ENCODE results near the gene KNSTRN. TPM values are rescaled to one million over a fixed set of nuclear protein-coding genes. Genes with fewer than 3 reads are reported as not detected.
A peak's percentile ranks its signal among the peaks of the same experiment; 100 is the strongest.

KNSTRN gene
- total RNA-seq, 4 donors from 2014 or later, result 7.2 to 16.2 (median 9.9) TPM

DNA sequence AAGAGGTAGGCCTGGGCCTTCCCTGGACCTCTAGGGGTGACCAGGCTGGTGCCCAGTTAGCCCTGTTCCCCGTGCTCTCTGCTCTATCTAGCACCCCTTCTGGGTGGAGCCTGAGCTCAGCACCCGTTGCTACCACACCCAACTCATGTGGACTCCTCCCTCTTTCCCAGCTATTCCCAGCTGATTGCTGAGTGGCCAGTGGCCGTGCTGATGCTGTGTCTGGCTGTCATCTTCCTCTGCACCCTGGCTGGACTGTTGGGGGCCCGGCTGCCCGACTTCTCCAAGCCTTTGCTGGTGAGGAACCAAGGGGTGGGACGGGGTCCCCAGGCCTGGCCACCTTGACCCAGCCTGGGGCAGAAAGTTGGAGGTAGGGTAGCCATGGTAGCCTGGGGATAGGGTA is 18.3 kb upstream of the KNSTRN start:
- ATAC-seq, result no peak
- Histone ChIP-seq H3K27ac (no peak overlapping the region), H3K4me1 (peaks cover 0 to 23% (median 0%) of the 10 kb centered on the region in 3 donors), H3K9me3 (no peaks in the 10 kb centered on the region), H3K36me3 (no peaks in the 10 kb centered on the region), H3K27me3 (peaks cover 1% of the 10 kb centered on the region), H3K4me3 (no peak overlapping the region)
- TF ChIP-seq EP300 (IDR thresholded peaks at IDR 0.05) (no peak), POLR2A (IDR thresholded peaks at IDR 0.05) (no peak), CTCF (IDR thresholded peaks at IDR 0.05) (no peak), POLR2AphosphoS5 (IDR thresholded peaks at IDR 0.05) (no peak)
- 53% methylated on average over 3 of the region's 6 CpGs; no CpG with 5 or more reads in 1 of the 2 donors for WGBS, 2 donors (ENCODE audit: low coverage in 1 of 2)

DNA sequence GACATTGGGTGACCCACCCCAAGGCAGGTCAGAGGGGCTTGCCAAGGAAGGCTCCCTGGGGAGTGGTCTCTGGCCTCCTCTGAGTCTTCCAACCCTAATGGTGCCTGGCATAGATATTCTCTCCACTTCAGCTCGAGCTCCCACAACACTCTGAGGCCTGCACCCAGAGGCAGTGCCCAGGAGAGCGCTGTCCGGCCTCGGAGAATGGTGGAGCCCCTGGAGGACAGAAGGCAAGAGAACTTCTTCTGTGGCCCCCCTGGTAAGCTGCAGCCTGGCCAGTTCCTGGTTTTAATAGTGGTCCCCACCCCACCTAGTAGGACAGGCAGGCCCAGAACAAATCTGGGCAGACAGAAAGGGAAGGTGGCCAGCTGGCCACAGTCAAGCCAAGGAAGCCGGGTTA is 17.5 kb upstream of the KNSTRN start:
- Histone ChIP-seq H3K9me3 (no peaks in the 10 kb centered on the region), H3K4me1 (peaks cover 0 to 23% (median 0%) of the 10 kb centered on the region in 3 donors), H3K27ac (no peak overlapping the region), H3K27me3 (no peaks in the 10 kb centered on the region), H3K4me3 (no peak overlapping the region), H3K36me3 (no peaks in the 10 kb centered on the region)
- ATAC-seq, result no peak
- no peak for TF ChIP-seq POLR2A (IDR thresholded peaks at IDR 0.05)
- no peak for TF ChIP-seq POLR2AphosphoS5 (IDR thresholded peaks at IDR 0.05)
- TF ChIP-seq CTCF (IDR thresholded peaks at IDR 0.05), result no peak
- WGBS, 2 donors (ENCODE audit: low coverage in 1 of 2), result no CpG with 5 or more reads among the region's 5 CpGs

DNA sequence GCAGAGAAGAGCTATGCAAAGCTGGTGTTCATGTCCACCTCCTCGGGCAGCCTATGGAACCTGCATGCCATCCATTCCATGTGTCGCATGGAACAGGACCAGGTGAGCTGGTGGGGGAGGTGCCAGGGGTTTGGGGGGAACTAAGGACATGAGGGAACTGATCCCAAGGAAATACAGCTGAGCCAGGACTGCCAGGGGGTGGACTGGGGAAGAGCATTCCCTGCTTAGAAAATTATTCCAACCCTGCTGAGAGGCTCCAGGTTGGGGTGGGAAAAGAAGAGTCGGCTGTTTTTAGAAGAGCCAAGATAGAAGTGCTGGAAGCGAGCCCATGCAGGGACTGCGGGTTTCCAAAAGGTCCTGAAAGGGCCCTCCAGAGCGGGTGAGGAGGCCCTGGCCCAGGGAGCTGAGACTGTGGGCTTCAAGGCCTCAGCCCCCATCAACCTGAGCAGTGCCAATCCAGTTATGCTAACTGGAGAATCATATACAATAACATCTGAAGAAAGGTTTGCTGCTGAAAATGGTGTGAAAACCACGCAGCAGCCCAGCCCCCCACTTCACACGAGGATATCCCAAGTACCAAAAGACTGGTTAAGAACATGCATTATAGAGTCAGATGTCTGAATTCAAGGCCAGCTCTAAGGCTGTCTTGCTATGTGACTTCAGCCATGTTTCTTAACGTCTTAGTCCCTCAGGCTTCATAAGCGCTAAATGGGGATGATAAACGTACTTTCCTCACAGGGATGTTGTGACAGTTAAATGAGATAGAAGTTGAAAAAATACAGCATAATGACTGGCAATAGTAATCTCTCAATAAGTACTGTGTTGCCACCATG is 16.7 kb upstream of the KNSTRN start:
- no peak for ATAC-seq
- Histone ChIP-seq H3K4me1 (peaks cover 0 to 23% (median 0%) of the 10 kb centered on the region in 3 donors), H3K4me3 (no peak overlapping the region), H3K36me3 (no peaks in the 10 kb centered on the region), H3K9me3 (no peaks in the 10 kb centered on the region), H3K27me3 (no peaks in the 10 kb centered on the region), H3K27ac (no peak overlapping the region)
- TF ChIP-seq CTCF (IDR thresholded peaks at IDR 0.05) (no peak), POLR2A (IDR thresholded peaks at IDR 0.05) (no peak), EP300 (IDR thresholded peaks at IDR 0.05) (no peak), POLR2AphosphoS5 (IDR thresholded peaks at IDR 0.05) (no peak)
- 80 to 90% methylated on average over 6 to 7 of the region's 11 CpGs for WGBS, 2 donors (ENCODE audit: low coverage in 1 of 2)

DNA sequence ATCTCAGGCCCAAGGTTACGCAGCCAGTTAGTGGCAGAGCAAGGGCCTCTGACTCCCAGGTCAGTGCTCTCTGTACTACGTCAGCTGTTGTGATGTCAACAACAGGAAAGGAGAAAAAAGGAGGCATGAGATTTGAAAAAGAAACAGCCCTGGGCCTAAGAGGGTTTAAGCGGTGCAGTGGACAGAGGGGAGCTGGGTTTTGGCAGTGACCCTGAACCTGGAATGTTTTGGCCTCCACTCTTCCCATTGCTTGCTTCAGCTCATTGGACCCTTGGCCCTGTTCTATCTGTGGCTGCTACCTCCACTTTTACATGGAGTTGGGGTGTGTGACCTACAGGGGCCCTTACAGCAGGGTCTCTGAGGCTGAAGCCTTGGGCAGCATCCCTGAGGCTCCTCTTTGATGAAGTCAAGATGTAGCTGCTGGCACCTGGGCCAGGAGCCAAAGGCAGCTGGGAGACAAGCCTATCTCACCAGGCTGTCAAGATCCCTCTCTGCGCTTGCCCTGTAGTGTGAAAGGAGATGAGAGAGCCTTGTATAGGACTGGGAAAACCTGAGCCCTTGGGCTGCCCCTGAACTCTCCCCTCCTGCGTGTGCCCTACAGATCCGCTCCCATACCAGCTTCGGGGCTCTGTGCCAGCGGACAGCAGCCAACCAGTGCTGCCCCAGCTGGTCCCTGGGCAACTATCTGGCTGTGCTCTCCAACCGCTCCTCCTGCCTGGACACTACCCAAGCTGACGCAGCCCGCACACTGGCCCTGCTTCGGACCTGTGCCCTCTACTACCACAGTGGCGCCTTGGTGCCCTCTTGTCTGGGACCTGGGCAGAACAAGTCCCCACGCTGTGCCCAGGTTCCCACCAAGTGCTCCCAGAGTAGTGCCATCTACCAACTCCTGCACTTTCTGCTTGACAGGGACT is 15.8 kb upstream of the KNSTRN start:
- Histone ChIP-seq H3K4me3 (no peak overlapping the region), H3K27ac (peak overlapping the region in 1 of 4 donors; percentile 52), H3K27me3 (no peaks in the 10 kb centered on the region), H3K9me3 (no peaks in the 10 kb centered on the region), H3K4me1 (peaks cover 0 to 23% (median 0%) of the 10 kb centered on the region in 3 donors), H3K36me3 (no peaks in the 10 kb centered on the region)
- WGBS, 2 donors (ENCODE audit: low coverage in 1 of 2), result 80 to 95% methylated on average over 3 of the region's 14 CpGs
- ATAC-seq, result no peak
- no peak for TF ChIP-seq POLR2A (IDR thresholded peaks at IDR 0.05)
- TF ChIP-seq POLR2AphosphoS5 (IDR thresholded peaks at IDR 0.05), result no peak
- TF ChIP-seq EP300 (IDR thresholded peaks at IDR 0.05), result no peak
- no peak for TF ChIP-seq CTCF (IDR thresholded peaks at IDR 0.05)
